Effector memory CD8-positive, alpha-beta T cell (primary cell): ENCODE data around the gene GLRA3.

Experiments
- ATAC-seq: fragments of 150-1000 bp; cut with Tn5 transposase; replicated peaks from 2 replicates; pipeline ENCODE4 v1.10.0; 2021; ENCODE audit warnings: mild to moderate bottlenecking, moderate library complexity
- DNase-seq, 3 experiments: peaks; one replicate each; pipeline ENCODE4 v3.0.0; 2021
- H3K27ac Mint-ChIP-seq, 2 donors: one replicate each; pipeline ENCODE4 v1.8.0; 2022; ENCODE audit warnings: mild to moderate bottlenecking in 2 of 2, mixed read lengths in 2 of 2, moderate library complexity in 2 of 2
- H3K27me3 Mint-ChIP-seq, 2 donors: one replicate each; pipeline ENCODE4 v1.8.0; 2022; ENCODE audit warnings: mixed read lengths in 2 of 2
- H3K36me3 Mint-ChIP-seq: one replicate; pipeline ENCODE4 v1.8.0; 2022; ENCODE audit warnings: mild to moderate bottlenecking, moderate library complexity, mixed read lengths; ENCODE audit not compliant: insufficient read depth
- H3K4me1 Mint-ChIP-seq, 2 donors: one replicate each; pipeline ENCODE4 v1.8.0; 2022; ENCODE audit warnings: low read depth in 2 of 2, mixed read lengths in 2 of 2
- H3K4me3 Mint-ChIP-seq, 2 donors: one replicate each; pipeline ENCODE4 v1.8.0; 2022; ENCODE audit warnings: mild to moderate bottlenecking in 2 of 2, mixed read lengths in 2 of 2, moderate library complexity in 2 of 2
- H3K9me3 Mint-ChIP-seq, 2 donors: one replicate each; pipeline ENCODE4 v1.8.0; 2022; ENCODE audit warnings: mixed read lengths in 2 of 2

The GLRA3 gene

GRCh38 chr4:174590336-174590735 lies 238.7 kb downstream of the GLRA3 start:
- Mint-ChIP-seq H3K4me3 (no peak overlapping the region), H3K27ac (no peak overlapping the region), H3K9me3 (peaks cover 0 to 8% of the 10 kb centered on the region in 2 donors), H3K27me3 (no peaks in the 10 kb centered on the region), H3K36me3 (no peaks in the 10 kb centered on the region), H3K4me1 (peaks cover 0 to 6% of the 10 kb centered on the region in 2 donors)
- DNase-seq (no peak), ATAC-seq (no peak)
